K562 (cell line): ENCODE results near the gene ECSCR. TPM values are rescaled to one million over a fixed set of nuclear protein-coding genes. Genes with fewer than 3 reads are reported as not detected.

Experiments
- ATAC-seq: fragments of 200-7000 bp; cut with Tn5 transposase; 3 replicates; pipeline ENCODE4 v1.9.1; 2020; ENCODE audit warnings: moderate library complexity
- BruUV-seq: library from RNA; stranded (reverse); fragments of 400-500 nt; replicated peaks from 2 replicates; lab custom pipeline; 2021; lab: Mats Ljungman, UMichigan
- CTCF ChIA-PET: fragments of 300-600 bp; formaldehyde crosslinking; extraction: SDS; loops from one replicate; lab custom pipeline; 2021; ENCODE audit warnings: low intra/inter-chr PET ratio; lab: Yijun Ruan, JAX
- POLR2A ChIA-PET: fragments of 300-600, 350-650 bp; sonication (Branson Sonifier 250); formaldehyde crosslinking; extraction: SDS; loops from one replicate; lab custom pipeline; 2021; ENCODE audit warnings: antibody characterized with exemption, inconsistent platforms; lab: Yijun Ruan, JAX
- DNase-seq, 4 experiments: peaks; one replicate each; pipeline versions ENCODE4 v3.0.0 to v3.0.0-alpha.2; 2011 to 2018; ENCODE audit warnings: low spot score in 3 of 4, mixed read lengths in 3 of 4; ENCODE audit errors: extremely low read depth in 1 of 4
- FAIRE-seq: peaks from 2 replicates; lab custom pipeline; 2011; peaks lifted over from hg19 to GRCh38; lab: Jason Lieb, UNC
- H2AFZ ChIP-seq: 2 replicates; pipeline ENCODE4 v1.6.0; 2011; ENCODE audit warnings: low read depth, low read length, control low read depth, inconsistent platforms
- H3K27ac ChIP-seq: fragments of 200-600 bp; 3 replicates; pipeline ENCODE4 v1.8.0; 2011; ENCODE audit warnings: low read depth, mild to moderate bottlenecking, control low read depth, inconsistent platforms, low read length, moderate library complexity, mixed read lengths; ENCODE audit errors: extremely low read depth
- H3K27me3 ChIP-seq, 2 experiments: fragments of 300-600 bp in 1 of 2; 2 replicates in 1 of 2; 3 replicates in 1 of 2; pipeline versions ENCODE4 v1.6.0 to v1.8.0; 2011; ENCODE audit warnings: inconsistent platforms in 2 of 2, low read length in 2 of 2, mild to moderate bottlenecking in 1 of 2, mixed read lengths in 1 of 2, moderate library complexity in 1 of 2; ENCODE audit not compliant: control insufficient read depth in 2 of 2, insufficient read depth in 2 of 2
- H3K36me3 ChIP-seq: fragments of 300-600 bp; 3 replicates; pipeline ENCODE4 v1.8.0; 2011; ENCODE audit warnings: mild to moderate bottlenecking, low read length, inconsistent platforms; ENCODE audit not compliant: control insufficient read depth, insufficient read depth
- H3K4me1 ChIP-seq, 2 experiments: fragments of 200-600 bp in 1 of 2; replicated peaks in 1 of 2; 2 replicates in 1 of 2; 3 replicates in 1 of 2; pipeline versions ENCODE4 v1.5.1 to v1.8.0; 2011; ENCODE audit warnings: inconsistent platforms in 2 of 2, low read length in 2 of 2, mild to moderate bottlenecking in 1 of 2, mixed read lengths in 1 of 2, moderate library complexity in 1 of 2; ENCODE audit not compliant: control insufficient read depth in 2 of 2, insufficient read depth in 2 of 2
- H3K4me2 ChIP-seq: 2 replicates; pipeline ENCODE4 v1.6.1; 2011; ENCODE audit warnings: low read length, control low read depth, inconsistent platforms, mixed read lengths; ENCODE audit not compliant: insufficient read depth
- H3K4me3 ChIP-seq: fragments of 200-600 bp; sonication (generic), shearing (Covaris generic); 2 replicates; pipeline ENCODE4 v1.5.1; 2016; ENCODE audit warnings: control low read depth, inconsistent platforms
- H3K79me2 ChIP-seq: fragments of 200-600 bp; 3 replicates; pipeline ENCODE4 v1.8.0; 2011; ENCODE audit warnings: low read length, inconsistent platforms; ENCODE audit not compliant: control insufficient read depth, insufficient read depth
- H3K9ac ChIP-seq, 2 experiments: 2 replicates each; pipeline versions ENCODE4 v1.6.0 to v1.6.1; 2011; ENCODE audit warnings: low read depth in 2 of 2, low read length in 2 of 2, control low read depth in 1 of 2, inconsistent platforms in 1 of 2, mild to moderate bottlenecking in 1 of 2, mixed read lengths in 1 of 2; ENCODE audit not compliant: insufficient read depth in 1 of 2
- H3K9me1 ChIP-seq: one replicate; pipeline ENCODE4 v1.6.0; 2011; ENCODE audit warnings: inconsistent platforms, mild to moderate bottlenecking, low read length, moderate library complexity; ENCODE audit not compliant: control insufficient read depth, insufficient read depth
- H3K9me3 ChIP-seq: replicated peaks from 2 replicates; pipeline ENCODE4 v1.5.1; 2011; ENCODE audit warnings: low read depth, low read length, inconsistent platforms; ENCODE audit not compliant: control insufficient read depth, insufficient read depth
- H4K20me1 ChIP-seq: replicated peaks from 2 replicates; pipeline ENCODE4 v1.6.1; 2011; ENCODE audit warnings: low read length, inconsistent platforms, mixed read lengths; ENCODE audit not compliant: control insufficient read depth, insufficient read depth
- ATF3 ChIP-seq, 2 experiments: fragments of 450-650 bp in 1 of 2; sonication (generic) in 1 of 2; formaldehyde crosslinking in 1 of 2; IDR thresholded peaks in 1 of 2; conservative IDR thresholded peaks in 1 of 2; 2 replicates each; pipeline versions ENCODE4 v1.6.1 to v1.8.1; 2016 to 2023; ENCODE audit warnings: mild to moderate bottlenecking in 2 of 2, moderate library complexity in 2 of 2, inconsistent platforms in 1 of 2, missing genetic modification reagents in 1 of 2
- HOXB6 ChIP-seq: fragments of 250-450 bp; sonication (Bioruptor Pico); IDR thresholded peaks from 2 replicates; pipeline ENCODE4 v1.5.1; 2022; ENCODE audit warnings: mild to moderate bottlenecking, borderline replicate concordance
- NR1H2 ChIP-seq: sonication (generic); formaldehyde crosslinking; IDR thresholded peaks from 2 replicates; pipeline ENCODE4 v1.4.0; 2020; ENCODE audit warnings: mild to moderate bottlenecking, missing genetic modification reagents
- PKNOX1 ChIP-seq: fragments of 450-650 bp; IDR thresholded peaks from 2 replicates; pipeline ENCODE4 v1.6.1; 2016
- SP1 ChIP-seq: sonication (generic); formaldehyde crosslinking; IDR thresholded peaks from 2 replicates; pipeline ENCODE4 v1.8.1; 2022; ENCODE audit warnings: mild to moderate bottlenecking, missing genetic modification reagents
- SPI1 ChIP-seq: IDR thresholded peaks from 2 replicates; pipeline ENCODE4 v1.6.1; 2011; ENCODE audit warnings: low read depth, low read length, control low read depth, borderline replicate concordance
- SRF ChIP-seq, 2 experiments: fragments of 250-450, 450-650 bp in 1 of 2; sonication (Bioruptor Pico) in 1 of 2; sonication (generic) in 1 of 2; formaldehyde crosslinking; IDR thresholded peaks; 2 replicates each; pipeline versions ENCODE4 v1.5.0 to v1.5.1; 2020 to 2022; ENCODE audit warnings: mild to moderate bottlenecking in 1 of 2, missing genetic modification reagents in 1 of 2
- ZNF174 ChIP-seq: fragments of 250-450 bp; sonication (Bioruptor Pico); IDR thresholded peaks from 2 replicates; pipeline ENCODE4 v1.4.0; 2020; ENCODE audit warnings: mild to moderate bottlenecking
- WGBS: fragments of 100-300 bp; shearing (Covaris generic); methylation state at CpG from one replicate; pipeline ENCODE4 v1.1.6; 2016; ENCODE audit warnings: low coverage, mixed read lengths; ENCODE audit not compliant: insufficient coverage; ENCODE audit errors: missing lambda C conversion rate; 5-methylcytosine and 5-hydroxymethylcytosine counted together
- in situ Hi-C: fragments of 300-500 bp; cut with MboI; formaldehyde crosslinking; loops from 4 replicates; pipeline ENCODE4 v1.15.0; 2018; ENCODE audit warnings: inconsistent platforms, mixed read lengths
- intact Hi-C: fragments of 100-400 bp; cut with micrococcal nuclease; formaldehyde crosslinking; loops from 2 replicates; pipeline ENCODE4 v1.14.2; 2022
- polyA plus RNA-seq, 8 experiments: library from polyadenylated mRNA; depleted of rRNA in 4 of 8; stranded (reverse) in 5 of 8; unstranded in 3 of 8; fragments of >200 nt; fragmentation: Nextera tagmentation in 2 of 8; fragmentation: Illumina TruSeq in 1 of 8; extraction: Ambion mirVana in 2 of 8; extraction: Trizol in 1 of 8; gene quantifications; 2 replicates each; pipeline versions ENCODE4 v1.2.1 to v1.2.3, GENCODE V29; 2011 to 2014; ENCODE audit warnings: inconsistent platforms in 1 of 8, missing spikeins in 1 of 8
- total RNA-seq, 7 experiments: library from RNA; depleted of rRNA in 6 of 7; stranded (reverse); fragments of >200 nt in 6 of 7; fragmentation: Illumina TruSeq in 2 of 7; extraction: Trizol in 2 of 7; gene quantifications; 2 replicates each; pipeline versions ENCODE4 v1.2.1 to v1.2.3, GENCODE V29; 2011 to 2021; ENCODE audit warnings: low replicate concordance in 1 of 7
- TF ChIP-seq, protein P1 (sequence below), 2 experiments: fragments of 450-650 bp; IDR thresholded peaks; 2 replicates each; pipeline ENCODE4 v1.6.1; 2018; ENCODE audit warnings: mild to moderate bottlenecking in 2 of 2, low read depth in 1 of 2; ENCODE audit not compliant: partially characterized antibody in 2 of 2
- TF ChIP-seq, protein P2 (sequence below): fragments of 250-450 bp; sonication (Bioruptor Pico); IDR thresholded peaks from 2 replicates; pipeline ENCODE4 v1.5.0; 2021; ENCODE audit warnings: mild to moderate bottlenecking, borderline replicate concordance

Gene ECSCR
- total and polyA plus RNA-seq, 9 of the 15 experiments (the other 6 are each of a cell fraction or from before 2014, with no cell fraction given), result 0.10 to 0.25 (median 0.13) TPM; not detected in 6

GRCh38 chr5:139495638-139496435 is 33.3 kb upstream of the ECSCR start:
- Histone ChIP-seq H3K27me3 (no peaks in the 10 kb centered on the region), H3K79me2 (no peaks in the 10 kb centered on the region), H3K4me3 (no peak overlapping the region), H3K36me3 (no peaks in the 10 kb centered on the region), H3K4me2 (no peak overlapping the region; the same call in 1 of the 2 replicates), H3K9ac (no peak overlapping the region; a peak in 1 of 4 replicates), H4K20me1 (no peaks in the 10 kb centered on the region), H2AFZ (peak overlapping the region; percentile 83), H3K9me3 (no peaks in the 10 kb centered on the region), H3K9me1 (no peaks in the 10 kb centered on the region), H3K27ac (peak overlapping the region; percentile 63; the same call in 1 of the 3 replicates), H3K4me1 (peaks cover 0 to 18% of the 10 kb centered on the region in 2 experiments; a peak in 3 of 5 replicates)
- no TSS peak for BruUV-seq
- in situ Hi-C loops (no loop called here), intact Hi-C loops (no loop called here)
- ATAC-seq, result peak; percentile 73
- FAIRE-seq, result peak; percentile 15
- DNase-seq, result peak in 1 of 4 experiments; percentile 4
- WGBS, result 28% methylated on average over 3 of the region's 3 CpGs
- CTCF ChIA-PET, result no interaction called here
- POLR2A ChIA-PET, result interaction anchor here (1.0 to 2.3 kb wide), 4 partner anchors 8 to 66 kb away, joined by 3 to 20 read pairs (median 4); partner anchors contain the start of genes DNAJC18, STING1 and UBE2D2
- TF ChIP-seq SRF (CRISPR knock-in tag; IDR thresholded peaks at IDR 0.05) (peak in 1 of 2 experiments; percentile 65; a peak in 1 of 4 replicates), NR1H2 (CRISPR knock-in tag) (peak; percentile 48; the same call in 1 of the 2 replicates), SP1 (CRISPR knock-in tag) (no peak), HOXB6 (no peak), SPI1 (peak; percentile 81; the same call in 1 of the 2 replicates), PKNOX1 (0 out of 2 replicates have a peak, but pooled peaks have one; percentile 5), ATF3 (IDR thresholded peaks at IDR 0.05) (peak; percentile 65), ATF3 (CRISPR knock-in tag; conservative IDR thresholded peaks at IDR 0.05) (no peak), ZNF174 (no peak)
- TF ChIP-seq, protein P1, sequence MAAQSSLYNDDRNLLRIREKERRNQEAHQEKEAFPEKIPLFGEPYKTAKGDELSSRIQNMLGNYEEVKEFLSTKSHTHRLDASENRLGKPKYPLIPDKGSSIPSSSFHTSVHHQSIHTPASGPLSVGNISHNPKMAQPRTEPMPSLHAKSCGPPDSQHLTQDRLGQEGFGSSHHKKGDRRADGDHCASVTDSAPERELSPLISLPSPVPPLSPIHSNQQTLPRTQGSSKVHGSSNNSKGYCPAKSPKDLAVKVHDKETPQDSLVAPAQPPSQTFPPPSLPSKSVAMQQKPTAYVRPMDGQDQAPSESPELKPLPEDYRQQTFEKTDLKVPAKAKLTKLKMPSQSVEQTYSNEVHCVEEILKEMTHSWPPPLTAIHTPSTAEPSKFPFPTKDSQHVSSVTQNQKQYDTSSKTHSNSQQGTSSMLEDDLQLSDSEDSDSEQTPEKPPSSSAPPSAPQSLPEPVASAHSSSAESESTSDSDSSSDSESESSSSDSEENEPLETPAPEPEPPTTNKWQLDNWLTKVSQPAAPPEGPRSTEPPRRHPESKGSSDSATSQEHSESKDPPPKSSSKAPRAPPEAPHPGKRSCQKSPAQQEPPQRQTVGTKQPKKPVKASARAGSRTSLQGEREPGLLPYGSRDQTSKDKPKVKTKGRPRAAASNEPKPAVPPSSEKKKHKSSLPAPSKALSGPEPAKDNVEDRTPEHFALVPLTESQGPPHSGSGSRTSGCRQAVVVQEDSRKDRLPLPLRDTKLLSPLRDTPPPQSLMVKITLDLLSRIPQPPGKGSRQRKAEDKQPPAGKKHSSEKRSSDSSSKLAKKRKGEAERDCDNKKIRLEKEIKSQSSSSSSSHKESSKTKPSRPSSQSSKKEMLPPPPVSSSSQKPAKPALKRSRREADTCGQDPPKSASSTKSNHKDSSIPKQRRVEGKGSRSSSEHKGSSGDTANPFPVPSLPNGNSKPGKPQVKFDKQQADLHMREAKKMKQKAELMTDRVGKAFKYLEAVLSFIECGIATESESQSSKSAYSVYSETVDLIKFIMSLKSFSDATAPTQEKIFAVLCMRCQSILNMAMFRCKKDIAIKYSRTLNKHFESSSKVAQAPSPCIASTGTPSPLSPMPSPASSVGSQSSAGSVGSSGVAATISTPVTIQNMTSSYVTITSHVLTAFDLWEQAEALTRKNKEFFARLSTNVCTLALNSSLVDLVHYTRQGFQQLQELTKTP (IDR thresholded peaks at IDR 0.05; ENCODE audit: low read depth in 1 of 2, partially characterized antibody in 2 of 2), result peak in 1 of 2 experiments; percentile 91
- TF ChIP-seq, protein P2, sequence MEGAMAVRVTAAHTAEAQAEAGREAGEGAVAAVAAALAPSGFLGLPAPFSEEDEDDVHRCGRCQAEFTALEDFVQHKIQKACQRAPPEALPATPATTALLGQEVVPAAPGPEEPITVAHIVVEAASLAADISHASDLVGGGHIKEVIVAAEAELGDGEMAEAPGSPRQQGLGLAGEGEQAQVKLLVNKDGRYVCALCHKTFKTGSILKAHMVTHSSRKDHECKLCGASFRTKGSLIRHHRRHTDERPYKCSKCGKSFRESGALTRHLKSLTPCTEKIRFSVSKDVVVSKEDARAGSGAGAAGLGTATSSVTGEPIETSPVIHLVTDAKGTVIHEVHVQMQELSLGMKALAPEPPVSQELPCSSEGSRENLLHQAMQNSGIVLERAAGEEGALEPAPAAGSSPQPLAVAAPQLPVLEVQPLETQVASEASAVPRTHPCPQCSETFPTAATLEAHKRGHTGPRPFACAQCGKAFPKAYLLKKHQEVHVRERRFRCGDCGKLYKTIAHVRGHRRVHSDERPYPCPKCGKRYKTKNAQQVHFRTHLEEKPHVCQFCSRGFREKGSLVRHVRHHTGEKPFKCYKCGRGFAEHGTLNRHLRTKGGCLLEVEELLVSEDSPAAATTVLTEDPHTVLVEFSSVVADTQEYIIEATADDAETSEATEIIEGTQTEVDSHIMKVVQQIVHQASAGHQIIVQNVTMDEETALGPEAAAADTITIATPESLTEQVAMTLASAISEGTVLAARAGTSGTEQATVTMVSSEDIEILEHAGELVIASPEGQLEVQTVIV, result no peak
